Heart right ventricle (tissue), 16 donors: ENCODE results near the gene TRAPPC10. TPM values are rescaled to one million over a fixed set of nuclear protein-coding genes. Genes with fewer than 3 reads are reported as not detected.

ENCODE experiments used
- ATAC-seq, 8 donors: fragments of 200-7000 bp; cut with Tn5 transposase; one replicate each; pipeline ENCODE4 v1.9.1; 2020; ENCODE audit warnings: mild to moderate bottlenecking in 8 of 8, moderate library complexity in 8 of 8, moderate number of reproducible peaks in 1 of 8
- DNase-seq, 2 donors: peaks; one replicate each; pipeline ENCODE4 v3.0.0-alpha.2; 2020
- H3K27ac ChIP-seq, 10 donors: fragments of 200-600 bp; sonication (generic) in 2 of 10; one replicate each; pipeline versions ENCODE4 v1.5.0 to v1.8.0; 2020 to 2022; ENCODE audit warnings: mild to moderate bottlenecking in 3 of 10
- H3K27me3 ChIP-seq, 7 donors: fragments of 200-600 bp; one replicate each; pipeline ENCODE4 v1.8.0; 2021 to 2022; ENCODE audit warnings: mild to moderate bottlenecking in 2 of 7
- H3K36me3 ChIP-seq, 9 donors: fragments of 200-600 bp; sonication (generic) in 1 of 9; one replicate each; pipeline versions ENCODE4 v1.5.0 to v1.8.0; 2020 to 2022; ENCODE audit warnings: mild to moderate bottlenecking in 2 of 9
- H3K4me1 ChIP-seq, 9 donors: fragments of 200-600 bp; sonication (generic) in 1 of 9; one replicate each; pipeline versions ENCODE4 v1.5.0 to v1.8.0; 2020 to 2022; ENCODE audit warnings: mild to moderate bottlenecking in 4 of 9
- H3K4me3 ChIP-seq, 10 donors: fragments of 200-600 bp; sonication (generic) in 2 of 10; one replicate each; pipeline versions ENCODE4 v1.5.0 to v1.8.0; 2020 to 2022; ENCODE audit warnings: mild to moderate bottlenecking in 7 of 10, moderate library complexity in 2 of 10
- H3K9me3 ChIP-seq, 11 donors: fragments of 200-600 bp in 10 of 11; sonication (generic) in 2 of 11; one replicate each; pipeline versions ENCODE4 v1.5.0 to v1.8.0; 2013 to 2022; ENCODE audit warnings: mild to moderate bottlenecking in 2 of 11, control low read depth in 1 of 11, moderate library complexity in 1 of 11
- WGBS, 2 donors: extraction: QIAGEN DNeasy Blood & Tissue Kit; methylation state at CpG; one replicate each; pipeline ENCODE4 v1.1.7; 2013; ENCODE audit warnings: inconsistent platforms in 1 of 2; 5-methylcytosine and 5-hydroxymethylcytosine counted together
- intact Hi-C, 10 donors: fragments of 100-400 bp; cut with DNase I; formaldehyde crosslinking; loops; one replicate each; pipeline versions ENCODE4 v1.11.1 to v1.14.2; 2022
- polyA plus RNA-seq, 2 donors: library from polyadenylated mRNA; stranded (reverse); fragments of 200-250 nt; gene quantifications; one replicate each; pipeline ENCODE4 v1.2.3, GENCODE V29; 2013
- total RNA-seq, 10 donors: library from RNA; stranded (reverse); fragmentation: NEBNext Ultra II Directional in 3 of 10; extraction: Animal tissue kit (Norgen Biotek cat#: 25700) in 3 of 10; gene quantifications; one replicate each; pipeline versions ENCODE4 v1.2.1 to v1.2.4, GENCODE V29; 2021 to 2023
- TF ChIP-seq, protein P1 (sequence below), 9 donors: fragments of 200-600 bp; sonication (generic) in 2 of 9; IDR thresholded peaks; one replicate each; pipeline versions ENCODE4 v1.5.0 to v1.8.0; 2021 to 2022; ENCODE audit warnings: antibody characterized with exemption in 9 of 9, mild to moderate bottlenecking in 5 of 9, moderate library complexity in 1 of 9
- donor health status: Arrhythmogenic right ventricular cardiomyopathy.
- donor health status: ischemic (EF 13 %, LVEDD 7.1; RV severe dilation, severe dysfunction).
- donor health status: healthy with polysubstance abuse.
- donor health status: DM: no; HTN: yes; CAD: no.
- donor health status: DM: no; HTN: no; CAD: no.
- donor health status: ischemic (EF 25% LVEDD 6.9; RV normal size, moderate dysfunction).
- donor health status: ischemic (EF 25% LVEDD 5.7; RV mildly dilated, moderate dysfunction).
- donor health status: healthy.
- donor health status: DM: yes; HTN: yes; CAD: no.
- donor health status: Ischemic cardiomyopathy.
- donor health status: ischemic (EF 35%, LVEDD 5.7; RV mildly dilated, moderate dysfunction).
- donor health status: nonischemic (EF 11% LVEDD 7.7; RV severe dilation, severe dysfunction).
- donor health status: DM: yes; HTN: yes; CAD: no.
- donor health status: PGD.
- donor health status: ischemic (EF 29% LVEDD 5.4; RV normal size, mild dysfunction).
- donor health status: nonischemic (EF 23%, LVEDD 6.1; RV moderate dilation, normal function).

Gene TRAPPC10
- total and polyA plus RNA-seq, 12 donors, result 4.7 to 26.2 (median 19.4) TPM

DNA sequence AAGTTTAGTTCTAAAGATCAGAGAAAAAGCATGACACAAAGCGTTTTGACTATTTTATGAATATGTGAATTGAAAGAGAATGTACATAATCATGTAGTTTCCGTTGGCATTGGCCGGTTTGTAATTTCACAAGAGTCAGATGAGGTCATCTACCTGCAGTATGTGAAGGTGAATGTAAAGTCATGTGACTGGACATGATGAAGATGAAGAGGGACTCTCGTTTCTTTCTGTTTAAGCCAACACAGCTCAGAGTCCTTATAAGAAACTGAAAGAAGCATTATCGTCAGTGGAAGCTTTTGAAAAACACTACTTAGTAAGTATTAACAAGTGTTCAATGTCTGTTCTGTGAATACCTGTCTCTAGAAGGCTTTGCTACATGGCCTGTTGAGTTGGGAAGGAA, 64.2 kb downstream of the TRAPPC10 start:
- peaks cover 0 to 100% (median 32%) of the 10 kb centered on the region in 9 donors for H3K36me3 ChIP-seq
- H3K9me3 ChIP-seq, result no peaks in the 10 kb centered on the region
- no peak overlapping the region for H3K4me3 ChIP-seq
- no peaks in the 10 kb centered on the region for H3K27me3 ChIP-seq
- intact Hi-C loops, result no loop called here
- no peaks in the 10 kb centered on the region for H3K4me1 ChIP-seq
- TF ChIP-seq, protein P1, sequence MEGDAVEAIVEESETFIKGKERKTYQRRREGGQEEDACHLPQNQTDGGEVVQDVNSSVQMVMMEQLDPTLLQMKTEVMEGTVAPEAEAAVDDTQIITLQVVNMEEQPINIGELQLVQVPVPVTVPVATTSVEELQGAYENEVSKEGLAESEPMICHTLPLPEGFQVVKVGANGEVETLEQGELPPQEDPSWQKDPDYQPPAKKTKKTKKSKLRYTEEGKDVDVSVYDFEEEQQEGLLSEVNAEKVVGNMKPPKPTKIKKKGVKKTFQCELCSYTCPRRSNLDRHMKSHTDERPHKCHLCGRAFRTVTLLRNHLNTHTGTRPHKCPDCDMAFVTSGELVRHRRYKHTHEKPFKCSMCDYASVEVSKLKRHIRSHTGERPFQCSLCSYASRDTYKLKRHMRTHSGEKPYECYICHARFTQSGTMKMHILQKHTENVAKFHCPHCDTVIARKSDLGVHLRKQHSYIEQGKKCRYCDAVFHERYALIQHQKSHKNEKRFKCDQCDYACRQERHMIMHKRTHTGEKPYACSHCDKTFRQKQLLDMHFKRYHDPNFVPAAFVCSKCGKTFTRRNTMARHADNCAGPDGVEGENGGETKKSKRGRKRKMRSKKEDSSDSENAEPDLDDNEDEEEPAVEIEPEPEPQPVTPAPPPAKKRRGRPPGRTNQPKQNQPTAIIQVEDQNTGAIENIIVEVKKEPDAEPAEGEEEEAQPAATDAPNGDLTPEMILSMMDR (IDR thresholded peaks at IDR 0.05), result no peak
- no peak for DNase-seq
- H3K27ac ChIP-seq, result no peak overlapping the region
- ATAC-seq, result no peak
- 90 to 94% methylated on average over 5 of the region's 5 CpGs for WGBS, 2 donors

DNA sequence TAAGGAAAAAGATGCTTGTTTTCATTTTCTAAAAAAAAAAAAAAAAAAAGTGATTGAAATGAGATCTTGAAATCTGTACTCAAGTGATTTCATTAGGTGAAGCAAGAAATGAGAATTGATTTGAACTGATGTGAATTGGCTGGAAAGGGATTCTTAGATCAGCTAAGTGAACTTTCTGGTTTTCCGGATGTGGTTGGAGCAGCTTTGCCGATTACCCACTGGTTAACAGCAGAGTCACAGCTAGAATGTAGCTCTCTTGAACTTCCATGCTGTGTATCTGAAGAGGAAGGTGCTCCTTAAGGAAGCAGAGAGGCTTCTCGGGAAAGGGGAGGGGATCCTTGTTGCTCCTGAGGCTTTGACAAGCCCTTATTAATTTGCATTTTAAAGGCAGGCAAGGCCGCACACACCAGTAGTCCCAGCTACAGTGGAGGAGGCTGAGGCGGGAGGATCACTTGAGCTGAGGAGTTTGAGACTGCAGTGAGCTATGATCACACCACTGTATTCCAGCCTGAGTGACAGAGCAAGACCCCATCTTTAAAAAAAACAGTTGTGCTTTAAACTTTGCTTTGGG, 66.4 kb downstream of the TRAPPC10 start:
- Histone ChIP-seq H3K27me3 (no peaks in the 10 kb centered on the region), H3K36me3 (peaks cover 0 to 100% (median 37%) of the 10 kb centered on the region in 9 donors), H3K4me3 (no peak overlapping the region), H3K9me3 (no peaks in the 10 kb centered on the region), H3K27ac (no peak overlapping the region), H3K4me1 (peaks cover 0 to 14% (median 12%) of the 10 kb centered on the region in 9 donors)
- intact Hi-C loops, result no loop called here
- DNase-seq, result no peak
- TF ChIP-seq, protein P1 (IDR thresholded peaks at IDR 0.05), result no peak
- WGBS, 2 donors, result 94% methylated on average over 5 of the region's 5 CpGs
- no peak for ATAC-seq

DNA sequence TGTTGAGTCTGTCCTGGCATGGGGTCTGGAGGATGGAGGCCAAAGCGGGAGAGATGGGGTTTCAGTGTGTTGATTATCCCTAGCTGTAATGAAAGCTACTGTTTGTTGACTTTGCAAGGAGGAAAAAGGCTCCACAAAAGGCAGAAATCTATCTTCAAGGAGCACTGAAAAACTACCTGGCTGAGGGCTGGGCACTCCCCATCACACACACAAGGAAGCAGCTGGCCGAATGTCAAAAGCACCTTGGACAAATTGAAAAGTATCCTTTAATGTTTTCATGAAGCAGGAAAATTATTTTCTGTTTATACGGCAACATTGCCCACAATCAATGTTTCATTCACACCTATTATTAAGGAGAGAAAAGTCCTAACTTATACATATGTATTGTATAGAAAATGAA, 67.3 kb downstream of the TRAPPC10 start:
- peaks cover 7 to 24% (median 21%) of the 10 kb centered on the region in 9 donors for H3K4me1 ChIP-seq
- no peaks in the 10 kb centered on the region for H3K27me3 ChIP-seq
- H3K27ac ChIP-seq, result no peak overlapping the region
- DNase-seq (no peak), ATAC-seq (no peak)
- intact Hi-C loops, result no loop called here
- peaks cover 0 to 100% (median 37%) of the 10 kb centered on the region in 9 donors for H3K36me3 ChIP-seq
- H3K9me3 ChIP-seq, result no peaks in the 10 kb centered on the region
- TF ChIP-seq, protein P1 (IDR thresholded peaks at IDR 0.05), result no peak
- no peak overlapping the region for H3K4me3 ChIP-seq
- whole genome bisulfite sequencing, 2 donors, result 95 to 96% methylated on average over 3 of the region's 3 CpGs

DNA sequence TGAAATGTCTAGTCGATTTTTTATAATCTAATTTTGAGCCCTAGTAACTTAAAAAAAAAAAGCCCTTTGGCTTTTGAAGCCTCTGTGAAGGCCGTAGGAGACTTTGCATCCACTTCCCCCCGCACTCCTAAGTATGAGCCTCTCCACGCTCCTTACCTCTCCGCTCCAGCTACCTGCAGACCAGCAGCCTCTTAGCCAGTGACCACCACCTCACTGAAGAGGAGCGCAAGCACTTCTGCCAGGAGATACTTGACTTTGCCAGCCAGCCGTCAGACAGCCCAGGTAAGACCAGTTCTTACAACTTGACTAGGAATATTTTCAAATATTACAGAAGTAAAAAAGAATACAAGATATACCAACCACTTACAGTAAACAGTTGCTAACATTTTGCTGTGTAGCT, 67.7 kb downstream of the TRAPPC10 start:
- intact Hi-C loops, result no loop called here
- ATAC-seq (no peak), DNase-seq (no peak)
- peaks cover 11 to 28% (median 25%) of the 10 kb centered on the region in 9 donors for H3K4me1 ChIP-seq
- no peaks in the 10 kb centered on the region for H3K9me3 ChIP-seq
- 93 to 96% methylated on average over 7 of the region's 7 CpGs for WGBS, 2 donors
- no peaks in the 10 kb centered on the region for H3K27me3 ChIP-seq
- no peak overlapping the region for H3K27ac ChIP-seq
- TF ChIP-seq, protein P1 (IDR thresholded peaks at IDR 0.05), result no peak
- H3K4me3 ChIP-seq, result no peak overlapping the region
- H3K36me3 ChIP-seq, result peaks cover 0 to 100% (median 37%) of the 10 kb centered on the region in 9 donors
